ENCODE measurements around the gene LRBA. TPM values are rescaled to one million over a fixed set of nuclear protein-coding genes. Genes with fewer than 3 reads are reported as not detected.

The LRBA gene
- total RNA-seq, 1 experiment from 2014 or later, result 77.4 TPM

GRCh38 chr4:150250998-150251651 is 764.0 kb downstream of the LRBA start:
- no peak for DNase-seq
- no TSS peak for BruUV-seq (replicated peaks)
- no peaks in the 10 kb centered on the region for H3K9me3 ChIP-seq (ENCODE audit: insufficient read depth, low read depth)
- intact Hi-C loops (cut with micrococcal nuclease; ENCODE audit: unreplicated experiment), result no loop called here
- H4K20me1 ChIP-seq (ENCODE audit: insufficient read depth), result no peaks in the 10 kb centered on the region
- TF ChIP-seq EZH2 (IDR thresholded peaks at IDR 0.05; ENCODE audit: low read depth) (no peak), CTCF (conservative IDR thresholded peaks at IDR 0.05) (no peak)
- no peak overlapping the region for H3K4me3 ChIP-seq
- ChIA-PET CTCF (no interaction called here), POLR2A (ENCODE audit: unreplicated experiment) (no interaction called here)
- no peak overlapping the region for H3K27ac ChIP-seq
- no peaks in the 10 kb centered on the region for H3K79me2 ChIP-seq (ENCODE audit: low read depth)
- H3K4me1 ChIP-seq (replicated peaks; ENCODE audit: insufficient read depth), result no peaks in the 10 kb centered on the region
- H3K27me3 ChIP-seq (ENCODE audit: insufficient read depth, low read depth), result no peaks in the 10 kb centered on the region
- H3K9me2 ChIP-seq (ENCODE audit: insufficient read depth), result no peaks in the 10 kb centered on the region
- no peak overlapping the region for H3K4me2 ChIP-seq
- no peak overlapping the region for H2AFZ ChIP-seq
- no peaks in the 10 kb centered on the region for H3K36me3 ChIP-seq (ENCODE audit: low read depth)
- no peaks in the 10 kb centered on the region for H3F3A ChIP-seq (ENCODE audit: insufficient read depth, low read depth)

GRCh38 chr4:150250293-150250997 is 764.6 kb downstream of the LRBA start:
- CTCF ChIA-PET, result no interaction called here
- H3K27ac ChIP-seq, result no peak overlapping the region

GRCh38 chr4:150248181-150248580 is 766.9 kb downstream of the LRBA start:
- BruUV-seq (replicated peaks), result no TSS peak
- H3K36me3 ChIP-seq (ENCODE audit: low read depth), result no peaks in the 10 kb centered on the region
- no peaks in the 10 kb centered on the region for H4K20me1 ChIP-seq (ENCODE audit: insufficient read depth)
- no peaks in the 10 kb centered on the region for H3K27me3 ChIP-seq (ENCODE audit: insufficient read depth, low read depth)
- no peak for DNase-seq
- TF ChIP-seq CTCF (conservative IDR thresholded peaks at IDR 0.05) (no peak), EZH2 (IDR thresholded peaks at IDR 0.05; ENCODE audit: low read depth) (no peak)
- no peaks in the 10 kb centered on the region for H3K9me3 ChIP-seq (ENCODE audit: insufficient read depth, low read depth)
- H3K27ac ChIP-seq, result no peak overlapping the region
- no peak overlapping the region for H2AFZ ChIP-seq
- POLR2A ChIA-PET (ENCODE audit: unreplicated experiment), result no interaction called here
- intact Hi-C loops (cut with micrococcal nuclease; ENCODE audit: unreplicated experiment), result loop anchor here (10.0 kb wide), 2 partner anchors 173 to 333 kb away; partner anchors contain the start of gene DCLK2
- H3K9me2 ChIP-seq (ENCODE audit: insufficient read depth), result no peaks in the 10 kb centered on the region
- no peak overlapping the region for H3K4me3 ChIP-seq
- no peaks in the 10 kb centered on the region for H3K4me1 ChIP-seq (replicated peaks; ENCODE audit: insufficient read depth)
- H3K79me2 ChIP-seq (ENCODE audit: low read depth), result no peaks in the 10 kb centered on the region
- no peak overlapping the region for H3K4me2 ChIP-seq
- no peaks in the 10 kb centered on the region for H3F3A ChIP-seq (ENCODE audit: insufficient read depth, low read depth)
- CTCF ChIA-PET, result no interaction called here

More at GRCh38 chr4:150250293-150250997, 764.6 kb downstream of the LRBA start:
- Histone ChIP-seq H3K79me2 (ENCODE audit: low read depth) (no peaks in the 10 kb centered on the region), H3K36me3 (ENCODE audit: low read depth) (no peaks in the 10 kb centered on the region), H3K9me3 (ENCODE audit: insufficient read depth, low read depth) (no peaks in the 10 kb centered on the region), H3K4me1 (replicated peaks; ENCODE audit: insufficient read depth) (no peaks in the 10 kb centered on the region), H4K20me1 (ENCODE audit: insufficient read depth) (no peaks in the 10 kb centered on the region), H3K4me3 (no peak overlapping the region), H3K27me3 (ENCODE audit: insufficient read depth, low read depth) (no peaks in the 10 kb centered on the region), H3F3A (ENCODE audit: insufficient read depth, low read depth) (no peaks in the 10 kb centered on the region), H2AFZ (no peak overlapping the region), H3K9me2 (ENCODE audit: insufficient read depth) (no peaks in the 10 kb centered on the region), H3K4me2 (no peak overlapping the region)
- intact Hi-C loops (cut with micrococcal nuclease; ENCODE audit: unreplicated experiment), result no loop called here
- TF ChIP-seq EZH2 (IDR thresholded peaks at IDR 0.05; ENCODE audit: low read depth) (no peak), CTCF (conservative IDR thresholded peaks at IDR 0.05) (no peak)
- POLR2A ChIA-PET (ENCODE audit: unreplicated experiment), result no interaction called here
- no TSS peak for BruUV-seq (replicated peaks)
- no peak for DNase-seq

Measured in PC-9 (cell line).